Cardiac fibroblast (primary cell): ENCODE data around the gene HOXA13.

ENCODE experiments used
- DNase-seq, 2 donors: peaks; one replicate each; pipeline versions ENCODE4 v3.0.0 to v3.0.0-alpha.2; 2010; ENCODE audit warnings: low read depth in 2 of 2
- H3K4me3 ChIP-seq, 2 donors: replicated peaks in 1 of 2; 1 replicate in 1 of 2; 2 replicates in 1 of 2; pipeline ENCODE4 v1.5.1; 2011; ENCODE audit warnings: low read depth in 2 of 2, low read length in 2 of 2, mild to moderate bottlenecking in 2 of 2, moderate library complexity in 1 of 2
- TF ChIP-seq, protein P1 (sequence below): IDR thresholded peaks from one replicate; pipeline ENCODE4 v1.5.1; 2011; ENCODE audit warnings: low read depth, mild to moderate bottlenecking, low read length, inconsistent platforms

HOXA13 gene

DNA sequence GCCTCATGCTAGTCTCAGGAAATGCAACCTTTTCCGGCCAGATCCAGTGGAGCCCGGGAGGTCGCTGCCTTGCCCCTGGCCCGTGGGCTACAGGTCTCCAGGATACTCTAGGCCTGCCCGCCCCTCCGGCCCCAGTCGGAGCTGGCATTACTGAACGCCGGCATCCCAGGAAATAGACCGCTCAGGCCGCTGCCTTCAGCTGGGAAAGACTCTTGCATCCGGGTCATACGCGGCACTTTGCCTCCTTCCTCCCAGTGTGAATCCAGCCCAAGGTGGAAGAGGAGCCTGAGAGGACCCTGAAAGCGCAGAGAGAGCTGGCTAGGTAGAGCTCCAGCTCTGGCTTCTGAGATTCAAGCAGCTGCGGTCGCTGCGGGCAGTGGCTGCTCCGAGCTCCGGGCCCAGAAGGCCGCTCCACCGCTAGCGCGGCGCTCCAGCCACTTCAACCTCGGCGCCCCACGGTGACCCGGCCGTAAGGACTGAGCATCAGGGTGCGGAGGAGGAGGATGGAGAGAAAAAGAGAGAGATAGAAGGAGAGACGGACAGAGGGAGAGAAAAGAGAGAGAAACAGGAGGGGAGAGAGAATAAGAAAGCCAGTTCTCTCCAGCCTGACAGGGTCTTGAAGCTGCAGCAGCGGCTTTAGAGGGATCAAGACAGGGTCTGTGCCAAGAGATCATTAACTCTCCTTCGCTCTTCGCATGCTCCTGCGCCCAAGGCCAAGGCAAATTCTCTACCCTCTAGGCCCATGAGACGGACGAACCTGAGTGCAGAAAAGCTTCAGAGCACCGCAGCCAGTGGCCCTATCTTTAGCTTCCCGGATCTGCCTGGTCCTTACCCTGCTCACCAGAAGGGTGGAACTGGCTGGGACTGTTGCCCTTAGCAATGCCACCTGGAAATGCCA lies 24.0 kb downstream of the HOXA13 start:
- TF ChIP-seq, protein P1, sequence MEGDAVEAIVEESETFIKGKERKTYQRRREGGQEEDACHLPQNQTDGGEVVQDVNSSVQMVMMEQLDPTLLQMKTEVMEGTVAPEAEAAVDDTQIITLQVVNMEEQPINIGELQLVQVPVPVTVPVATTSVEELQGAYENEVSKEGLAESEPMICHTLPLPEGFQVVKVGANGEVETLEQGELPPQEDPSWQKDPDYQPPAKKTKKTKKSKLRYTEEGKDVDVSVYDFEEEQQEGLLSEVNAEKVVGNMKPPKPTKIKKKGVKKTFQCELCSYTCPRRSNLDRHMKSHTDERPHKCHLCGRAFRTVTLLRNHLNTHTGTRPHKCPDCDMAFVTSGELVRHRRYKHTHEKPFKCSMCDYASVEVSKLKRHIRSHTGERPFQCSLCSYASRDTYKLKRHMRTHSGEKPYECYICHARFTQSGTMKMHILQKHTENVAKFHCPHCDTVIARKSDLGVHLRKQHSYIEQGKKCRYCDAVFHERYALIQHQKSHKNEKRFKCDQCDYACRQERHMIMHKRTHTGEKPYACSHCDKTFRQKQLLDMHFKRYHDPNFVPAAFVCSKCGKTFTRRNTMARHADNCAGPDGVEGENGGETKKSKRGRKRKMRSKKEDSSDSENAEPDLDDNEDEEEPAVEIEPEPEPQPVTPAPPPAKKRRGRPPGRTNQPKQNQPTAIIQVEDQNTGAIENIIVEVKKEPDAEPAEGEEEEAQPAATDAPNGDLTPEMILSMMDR, result no peak
- DNase-seq, result no peak
- H3K4me3 ChIP-seq, result no peak overlapping the region

DNA sequence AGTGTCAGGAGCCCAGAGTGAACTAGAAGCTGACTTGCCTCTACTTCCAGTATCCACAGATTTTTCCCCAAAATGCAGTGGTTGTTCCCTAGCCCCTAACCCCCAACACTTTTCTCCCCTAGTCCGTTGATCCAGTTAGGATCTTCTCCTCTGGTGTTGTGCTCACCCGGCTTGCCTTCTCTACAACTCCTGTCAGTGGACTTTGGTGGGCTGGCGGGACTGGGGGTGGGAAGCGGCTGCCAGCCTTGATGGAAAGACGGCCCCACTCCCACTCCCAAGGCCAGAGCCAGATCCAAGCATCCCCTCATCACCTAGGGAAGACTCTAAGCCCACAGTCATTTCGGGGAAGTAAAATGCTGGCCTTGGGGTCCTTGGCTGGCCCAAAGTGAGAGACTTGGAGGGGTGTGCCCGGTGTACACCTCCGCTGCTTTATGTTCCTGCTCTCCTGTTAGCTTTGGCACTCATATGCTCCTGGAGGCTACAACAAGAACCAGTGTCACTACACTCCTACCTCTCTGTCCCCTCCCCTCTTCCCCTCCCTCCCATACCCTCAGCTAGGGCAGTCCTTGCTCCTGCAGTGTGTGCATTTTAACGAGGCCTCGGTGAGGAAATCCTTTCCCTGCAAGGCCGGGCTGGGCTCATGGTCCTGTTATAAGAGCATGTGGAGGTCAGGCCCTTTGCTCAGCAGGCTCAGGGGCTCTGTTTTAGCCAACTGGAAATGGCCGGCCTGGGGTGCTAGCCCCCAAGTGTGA lies 24.8 kb downstream of the HOXA13 start:
- H3K4me3 ChIP-seq, result no peak overlapping the region
- TF ChIP-seq, protein P1, result no peak
- no peak for DNase-seq

GRCh38 chr7:27173956-27174873 lies 25.7 kb downstream of the HOXA13 start, which contains the start of gene HOXA10:
HOXA10 (minus strand) TSS chr7:27174320; CDS start chr7:27174306, 14 bp downstream.
- TF ChIP-seq, protein P1, result no peak
- DNase-seq, result no peak
- no peak within 1 kb of the TSS for H3K4me3 ChIP-seq

- TF ChIP-seq, protein P1, result no peak
- DNase-seq, result no peak
- H3K4me3 ChIP-seq, result no peak overlapping the region
These were observed 26.4 kb downstream of the HOXA13 start for GRCh38 chr7:27173511-27173955.

DNA sequence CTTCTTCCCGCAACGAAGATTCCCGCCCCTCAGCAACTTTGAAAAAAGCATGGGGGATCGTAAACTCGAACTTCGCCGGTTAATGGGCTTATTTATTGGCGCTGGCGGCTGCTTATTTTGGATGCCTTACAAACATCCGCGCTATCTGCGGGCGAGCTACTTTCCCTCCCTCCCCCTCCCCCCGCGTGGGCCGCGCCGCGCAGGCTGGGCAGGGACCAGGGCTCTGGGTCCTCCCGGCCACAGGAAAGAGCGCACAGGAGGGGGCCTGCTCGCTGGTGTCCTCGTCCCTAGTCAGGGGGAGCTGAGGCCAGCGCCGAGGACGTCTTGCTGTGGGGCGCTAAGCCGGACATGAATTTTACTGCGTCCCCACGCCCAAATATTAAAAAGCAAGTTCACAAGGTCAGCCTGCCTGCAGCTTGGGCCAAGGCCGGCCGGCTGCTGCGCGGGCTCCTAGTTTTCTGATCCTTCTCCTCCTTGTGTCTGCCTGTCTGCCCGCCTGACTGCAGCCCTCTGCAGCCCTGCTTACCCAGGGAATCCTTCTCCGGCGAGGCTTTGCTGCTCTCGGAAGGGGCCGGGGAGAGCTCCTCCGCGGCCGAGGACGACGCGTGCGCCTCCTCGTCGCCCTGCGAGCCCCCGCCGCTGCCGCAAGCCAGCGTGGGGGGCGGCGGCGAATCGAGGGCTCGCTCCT lies 26.9 kb downstream of the HOXA13 start:
- no peak overlapping the region for H3K4me3 ChIP-seq
- TF ChIP-seq, protein P1, result no peak
- DNase-seq, result no peak
